Measurements from ENCODE around the gene IRAK1BP1. TPM values are rescaled to one million over a fixed set of nuclear protein-coding genes. Genes with fewer than 3 reads are reported as not detected.

IRAK1BP1 gene
- total RNA-seq, 2 experiments from 2014 or later = 7.6 to 8.1 TPM

DNA sequence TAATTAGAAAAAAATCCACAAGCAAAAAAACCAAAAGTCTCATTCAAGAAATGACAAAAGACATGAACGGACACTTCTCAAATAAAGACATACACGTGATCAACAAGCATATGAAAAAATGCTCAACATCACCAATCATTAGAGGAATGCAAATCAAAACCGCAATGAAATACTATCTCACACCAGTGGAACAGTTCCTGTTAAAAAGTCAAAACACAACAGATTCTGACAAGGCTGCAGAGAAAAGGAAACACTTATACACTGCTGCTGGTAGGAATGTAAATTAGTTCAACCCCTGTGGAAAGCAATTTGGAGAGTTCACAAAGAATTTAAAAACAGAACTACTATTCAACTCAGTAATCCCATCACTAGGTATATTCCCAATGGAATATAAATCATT is 58.0 kb downstream of the IRAK1BP1 start:
- CTCF ChIA-PET (ENCODE audit: unreplicated experiment) = no interaction called here
- no peaks in the 10 kb centered on the region for H3K9me2 ChIP-seq (ENCODE audit: insufficient read depth, low read length)
- no peaks in the 10 kb centered on the region for H4K20me1 ChIP-seq (ENCODE audit: insufficient read depth, low read length)
- H3K79me2 ChIP-seq (ENCODE audit: insufficient read depth, low read depth, low read length) = no peaks in the 10 kb centered on the region
- DNase-seq (ENCODE audit: low spot score) = no peak
- no peaks in the 10 kb centered on the region for H3K9me3 ChIP-seq (ENCODE audit: low read length)
- TF ChIP-seq, protein P1, sequence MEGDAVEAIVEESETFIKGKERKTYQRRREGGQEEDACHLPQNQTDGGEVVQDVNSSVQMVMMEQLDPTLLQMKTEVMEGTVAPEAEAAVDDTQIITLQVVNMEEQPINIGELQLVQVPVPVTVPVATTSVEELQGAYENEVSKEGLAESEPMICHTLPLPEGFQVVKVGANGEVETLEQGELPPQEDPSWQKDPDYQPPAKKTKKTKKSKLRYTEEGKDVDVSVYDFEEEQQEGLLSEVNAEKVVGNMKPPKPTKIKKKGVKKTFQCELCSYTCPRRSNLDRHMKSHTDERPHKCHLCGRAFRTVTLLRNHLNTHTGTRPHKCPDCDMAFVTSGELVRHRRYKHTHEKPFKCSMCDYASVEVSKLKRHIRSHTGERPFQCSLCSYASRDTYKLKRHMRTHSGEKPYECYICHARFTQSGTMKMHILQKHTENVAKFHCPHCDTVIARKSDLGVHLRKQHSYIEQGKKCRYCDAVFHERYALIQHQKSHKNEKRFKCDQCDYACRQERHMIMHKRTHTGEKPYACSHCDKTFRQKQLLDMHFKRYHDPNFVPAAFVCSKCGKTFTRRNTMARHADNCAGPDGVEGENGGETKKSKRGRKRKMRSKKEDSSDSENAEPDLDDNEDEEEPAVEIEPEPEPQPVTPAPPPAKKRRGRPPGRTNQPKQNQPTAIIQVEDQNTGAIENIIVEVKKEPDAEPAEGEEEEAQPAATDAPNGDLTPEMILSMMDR (conservative IDR thresholded peaks at IDR 0.05; ENCODE audit: low read length) = no peak
- no peak for TF ChIP-seq EZH2phosphoT487 (IDR thresholded peaks at IDR 0.05; ENCODE audit: borderline replicate concordance, low read depth, low read length)
- no peak overlapping the region for H3K27ac ChIP-seq (ENCODE audit: low read depth, low read length, poor library complexity, severe bottlenecking)
- no peak overlapping the region for H3K4me3 ChIP-seq (ENCODE audit: low read depth, low read length, poor library complexity, severe bottlenecking)
- no peaks in the 10 kb centered on the region for H3K4me1 ChIP-seq (ENCODE audit: insufficient read depth, low read length, poor library complexity, severe bottlenecking)
- POLR2A ChIA-PET = no interaction called here
- BruUV-seq (replicated peaks) = no TSS peak
- no peak overlapping the region for H2AFZ ChIP-seq (ENCODE audit: low read length)
- H3K4me2 ChIP-seq (ENCODE audit: low read length) = no peak overlapping the region
- no peaks in the 10 kb centered on the region for H3K36me3 ChIP-seq (ENCODE audit: insufficient read depth, low read length)
- intact Hi-C loops (cut with micrococcal nuclease; ENCODE audit: unreplicated experiment) = no loop called here

DNA sequence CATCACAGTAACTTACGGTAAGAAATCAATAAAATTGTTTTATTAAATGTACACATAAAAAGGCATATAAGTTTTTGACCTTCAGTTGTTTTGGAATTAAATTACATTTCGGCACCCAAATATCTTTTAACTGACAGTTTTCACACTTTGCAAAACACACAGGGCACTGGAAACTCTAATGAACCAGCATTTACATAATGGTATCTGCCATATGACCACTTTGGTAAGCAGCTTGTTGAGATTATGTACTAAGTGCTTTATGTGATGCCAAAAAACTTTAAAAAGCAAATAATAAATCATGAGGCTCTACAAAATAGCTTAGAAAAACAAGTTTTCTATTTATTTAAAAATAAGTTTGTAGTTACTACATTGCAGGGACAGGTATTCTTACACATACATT is 68.2 kb downstream of the IRAK1BP1 start:
- no TSS peak for BruUV-seq (replicated peaks)
- no peak for DNase-seq (ENCODE audit: low spot score)
- Histone ChIP-seq H3K4me2 (ENCODE audit: low read length) (no peak overlapping the region), H3K79me2 (ENCODE audit: insufficient read depth, low read depth, low read length) (no peaks in the 10 kb centered on the region), H4K20me1 (ENCODE audit: insufficient read depth, low read length) (no peaks in the 10 kb centered on the region), H3K4me1 (ENCODE audit: insufficient read depth, low read length, poor library complexity, severe bottlenecking) (no peaks in the 10 kb centered on the region), H3K4me3 (ENCODE audit: low read depth, low read length, poor library complexity, severe bottlenecking) (no peak overlapping the region), H2AFZ (ENCODE audit: low read length) (no peak overlapping the region), H3K9me2 (ENCODE audit: insufficient read depth, low read length) (no peaks in the 10 kb centered on the region), H3K27ac (ENCODE audit: low read depth, low read length, poor library complexity, severe bottlenecking) (no peak overlapping the region), H3K36me3 (ENCODE audit: insufficient read depth, low read length) (peaks cover 48% of the 10 kb centered on the region), H3K9me3 (ENCODE audit: low read length) (no peaks in the 10 kb centered on the region)
- intact Hi-C loops (cut with micrococcal nuclease; ENCODE audit: unreplicated experiment) = no loop called here
- CTCF ChIA-PET (ENCODE audit: unreplicated experiment) = no interaction called here
- POLR2A ChIA-PET = interaction anchor here (0.9 to 1.9 kb wide), 4 partner anchors 10 to 129 kb away, joined by 3 to 7 read pairs (median 4); no protein-coding TSS in a partner anchor
- TF ChIP-seq, protein P1 (conservative IDR thresholded peaks at IDR 0.05; ENCODE audit: low read length) = no peak
- no peak for TF ChIP-seq EZH2phosphoT487 (IDR thresholded peaks at IDR 0.05; ENCODE audit: borderline replicate concordance, low read depth, low read length)

DNA sequence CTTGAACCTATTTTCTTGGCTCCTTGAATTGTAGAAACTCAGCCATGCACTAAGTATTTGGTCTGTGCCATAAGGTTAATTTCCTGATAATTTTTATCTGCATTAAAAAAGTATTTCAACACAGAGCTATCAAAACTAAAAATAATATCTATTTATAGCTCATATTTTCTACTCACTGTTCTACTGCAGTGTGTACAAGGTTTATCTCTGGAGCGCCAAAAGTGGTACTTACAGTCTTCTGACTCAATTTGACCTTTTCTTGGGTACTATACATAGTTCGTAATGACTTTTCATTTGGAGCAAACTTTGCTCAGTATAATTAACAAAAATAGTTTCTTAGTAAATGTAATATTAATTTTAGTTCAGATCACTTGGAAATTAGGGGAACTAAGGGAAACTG is 69.2 kb downstream of the IRAK1BP1 start:
- Histone ChIP-seq H3K9me3 (ENCODE audit: low read length) (no peaks in the 10 kb centered on the region), H3K4me3 (ENCODE audit: low read depth, low read length, poor library complexity, severe bottlenecking) (no peak overlapping the region), H3K36me3 (ENCODE audit: insufficient read depth, low read length) (peaks cover 58% of the 10 kb centered on the region), H3K9me2 (ENCODE audit: insufficient read depth, low read length) (no peaks in the 10 kb centered on the region), H3K4me2 (ENCODE audit: low read length) (no peak overlapping the region), H2AFZ (ENCODE audit: low read length) (no peak overlapping the region), H3K79me2 (ENCODE audit: insufficient read depth, low read depth, low read length) (no peaks in the 10 kb centered on the region), H3K4me1 (ENCODE audit: insufficient read depth, low read length, poor library complexity, severe bottlenecking) (no peaks in the 10 kb centered on the region), H4K20me1 (ENCODE audit: insufficient read depth, low read length) (no peaks in the 10 kb centered on the region), H3K27ac (ENCODE audit: low read depth, low read length, poor library complexity, severe bottlenecking) (no peak overlapping the region)
- no peak for DNase-seq (ENCODE audit: low spot score)
- intact Hi-C loops (cut with micrococcal nuclease; ENCODE audit: unreplicated experiment) = no loop called here
- ChIA-PET CTCF (ENCODE audit: unreplicated experiment) (no interaction called here), POLR2A (interaction anchor here (0.6 to 1.9 kb wide), 6 partner anchors 9 to 139 kb away, joined by 3 to 7 read pairs (median 4); no protein-coding TSS in a partner anchor)
- TF ChIP-seq, protein P1 (conservative IDR thresholded peaks at IDR 0.05; ENCODE audit: low read length) = no peak
- TF ChIP-seq EZH2phosphoT487 (IDR thresholded peaks at IDR 0.05; ENCODE audit: borderline replicate concordance, low read depth, low read length) = no peak
- BruUV-seq (replicated peaks) = no TSS peak
